H9 (cell line): ENCODE measurements around the gene DMPK. TPM values are rescaled to one million over a fixed set of nuclear protein-coding genes. Genes with fewer than 3 reads are reported as not detected.

Experiments used
- DNase-seq: peaks from one replicate; pipeline ENCODE4 v3.0.0-alpha.2; 2017
- H2AFZ ChIP-seq: one replicate; pipeline ENCODE4 v1.6.1; 2013; ENCODE audit warnings: mild to moderate bottlenecking, low read length, control low read depth, moderate library complexity
- H2AK5ac ChIP-seq: 2 replicates; pipeline ENCODE4 v1.6.1; 2013; ENCODE audit warnings: low read length, control low read depth, mixed read lengths; ENCODE audit not compliant: insufficient read length
- H2BK120ac ChIP-seq: one replicate; pipeline ENCODE4 v1.6.1; 2013; ENCODE audit warnings: low read depth, mild to moderate bottlenecking, low read length, control low read depth, inconsistent platforms; ENCODE audit not compliant: poor library complexity, severe bottlenecking
- H2BK12ac ChIP-seq: 2 replicates; pipeline ENCODE4 v1.6.1; 2013; ENCODE audit warnings: low read length, control low read depth, mixed read lengths, low read depth; ENCODE audit not compliant: insufficient read length
- H2BK15ac ChIP-seq: 2 replicates; pipeline ENCODE4 v1.6.1; 2013; ENCODE audit warnings: low read depth, low read length, control low read depth
- H2BK20ac ChIP-seq: one replicate; pipeline ENCODE4 v1.6.1; 2013; ENCODE audit warnings: low read depth, mild to moderate bottlenecking, low read length, control low read depth, inconsistent platforms; ENCODE audit not compliant: poor library complexity, severe bottlenecking
- H2BK5ac ChIP-seq: 2 replicates; pipeline ENCODE4 v1.6.1; 2013; ENCODE audit warnings: low read length, control low read depth, mixed read lengths; ENCODE audit not compliant: insufficient read length
- H3K14ac ChIP-seq: 2 replicates; pipeline ENCODE4 v1.6.1; 2013; ENCODE audit warnings: low read length, control low read depth; ENCODE audit not compliant: insufficient read depth
- H3K18ac ChIP-seq: 2 replicates; pipeline ENCODE4 v1.6.1; 2013; ENCODE audit warnings: low read depth, mild to moderate bottlenecking, mixed read lengths, low read length, control low read depth; ENCODE audit not compliant: insufficient read length
- H3K23ac ChIP-seq: 2 replicates; pipeline ENCODE4 v1.6.1; 2013; ENCODE audit warnings: low read length, control low read depth, mixed read lengths, low read depth; ENCODE audit not compliant: insufficient read length
- H3K23me2 ChIP-seq: 2 replicates; pipeline ENCODE4 v1.6.1; 2013; ENCODE audit warnings: low read depth, mild to moderate bottlenecking, mixed read lengths, low read length, control low read depth; ENCODE audit not compliant: insufficient read length, poor library complexity, severe bottlenecking
- H3K27ac ChIP-seq: 2 replicates; pipeline ENCODE4 v1.5.1; 2013; ENCODE audit warnings: low read length, control low read depth, mixed read lengths, low read depth; ENCODE audit not compliant: insufficient read length
- H3K27me3 ChIP-seq: 2 replicates; pipeline ENCODE4 v1.6.1; 2013; ENCODE audit warnings: low read length, control low read depth, inconsistent platforms; ENCODE audit not compliant: insufficient read depth
- H3K4ac ChIP-seq: 2 replicates; pipeline ENCODE4 v1.6.1; 2013; ENCODE audit warnings: low read depth, mild to moderate bottlenecking, control low read depth, inconsistent platforms, low read length, moderate library complexity
- H3K4me1 ChIP-seq: 2 replicates; pipeline ENCODE4 v1.6.1; 2013; ENCODE audit warnings: low read length, control low read depth, inconsistent platforms; ENCODE audit not compliant: insufficient read depth
- H3K4me2 ChIP-seq: 2 replicates; pipeline ENCODE4 v1.6.1; 2013; ENCODE audit warnings: low read length, control low read depth, mixed read lengths; ENCODE audit not compliant: insufficient read length, insufficient read depth
- H3K56ac ChIP-seq: 2 replicates; pipeline ENCODE4 v1.6.1; 2013; ENCODE audit warnings: low read depth, mild to moderate bottlenecking, mixed read lengths, low read length, control low read depth; ENCODE audit not compliant: insufficient read length
- H3K79me1 ChIP-seq: 2 replicates; pipeline ENCODE4 v1.6.1; 2013; ENCODE audit warnings: low read depth, mild to moderate bottlenecking, moderate library complexity, low read length, control low read depth, inconsistent platforms; ENCODE audit not compliant: insufficient read depth, poor library complexity, severe bottlenecking
- H3K79me2 ChIP-seq: 2 replicates; pipeline ENCODE4 v1.6.1; 2013; ENCODE audit warnings: low read length, control low read depth, inconsistent platforms; ENCODE audit not compliant: insufficient read depth
- H3K9ac ChIP-seq: 2 replicates; pipeline ENCODE4 v1.6.1; 2013; ENCODE audit warnings: low read length, control low read depth, mixed read lengths; ENCODE audit not compliant: insufficient read length; ENCODE audit errors: extremely low read depth
- H3K9me3 ChIP-seq: one replicate; pipeline ENCODE4 v1.6.1; 2013; ENCODE audit warnings: low read depth, low read length, inconsistent platforms; ENCODE audit not compliant: control insufficient read depth
- H3T11ph ChIP-seq: one replicate; pipeline ENCODE4 v1.6.1; 2013; ENCODE audit warnings: mild to moderate bottlenecking, low read length, control low read depth, inconsistent platforms
- H4K20me1 ChIP-seq: one replicate; pipeline ENCODE4 v1.6.1; 2013; ENCODE audit not compliant: control insufficient read depth, insufficient read length, insufficient read depth
- H4K5ac ChIP-seq: 2 replicates; pipeline ENCODE4 v1.6.1; 2013; ENCODE audit warnings: low read depth, mild to moderate bottlenecking, mixed read lengths, low read length, control low read depth; ENCODE audit not compliant: insufficient read length
- H4K8ac ChIP-seq: replicated peaks from 2 replicates; pipeline ENCODE4 v1.6.1; 2013; ENCODE audit warnings: low read length, control low read depth, mixed read lengths, low read depth; ENCODE audit not compliant: insufficient read length
- H4K91ac ChIP-seq: 2 replicates; pipeline ENCODE4 v1.6.1; 2013; ENCODE audit warnings: low read depth, mild to moderate bottlenecking, moderate library complexity, mixed read lengths, low read length, control low read depth; ENCODE audit not compliant: insufficient read length
- H3K27ac Mint-ChIP-seq, 3 experiments: 2 replicates in 2 of 3; 3 replicates in 1 of 3; pipeline ENCODE4 v1.8.0; 2020 to 2021; ENCODE audit warnings: mixed read lengths in 3 of 3, mild to moderate bottlenecking in 1 of 3, moderate library complexity in 1 of 3
- H3K27me3 Mint-ChIP-seq: 2 replicates; pipeline ENCODE4 v1.8.0; 2021; ENCODE audit warnings: low read depth, mild to moderate bottlenecking, moderate library complexity, mixed read lengths
- H3K36me3 Mint-ChIP-seq, 3 experiments: 2 replicates in 2 of 3; 3 replicates in 1 of 3; pipeline ENCODE4 v1.8.0; 2020 to 2021; ENCODE audit warnings: low read depth in 3 of 3, mixed read lengths in 3 of 3; ENCODE audit not compliant: insufficient read depth in 1 of 3
- H3K4me1 Mint-ChIP-seq, 2 experiments: 2 replicates each; pipeline ENCODE4 v1.8.0; 2020; ENCODE audit warnings: mixed read lengths in 2 of 2
- H3K4me3 Mint-ChIP-seq, 2 experiments: 2 replicates in 1 of 2; 3 replicates in 1 of 2; pipeline ENCODE4 v1.8.0; 2020 to 2021; ENCODE audit warnings: mild to moderate bottlenecking in 2 of 2, mixed read lengths in 2 of 2, moderate library complexity in 1 of 2
- H3K9me3 Mint-ChIP-seq, 2 experiments: 2 replicates in 1 of 2; 3 replicates in 1 of 2; pipeline ENCODE4 v1.8.0; 2020; ENCODE audit warnings: mild to moderate bottlenecking in 2 of 2, mixed read lengths in 2 of 2, moderate library complexity in 1 of 2
- WGBS: extraction: QIAGEN DNeasy Blood & Tissue Kit; methylation state at CpG from one replicate; pipeline ENCODE4 v1.1.7; 2013; ENCODE audit warnings: missing lambda C conversion rate, low lambda C conversion rate, mixed read lengths; ENCODE audit not compliant: insufficient read length; ENCODE audit errors: extremely low coverage; 5-methylcytosine and 5-hydroxymethylcytosine counted together
- total RNA-seq: library from RNA; stranded (reverse); gene quantifications from 2 replicates; pipeline ENCODE4 v1.2.1, GENCODE V29; 2021
- TF ChIP-seq, protein P1 (sequence below): fragments of 200-600 bp; sonication (generic); conservative IDR thresholded peaks from 3 replicates; pipeline ENCODE4 v1.8.0; 2021; ENCODE audit warnings: antibody characterized with exemption, mild to moderate bottlenecking

DMPK gene
- total RNA-seq, 1 experiment from 2014 or later: 67.4 TPM

DNA sequence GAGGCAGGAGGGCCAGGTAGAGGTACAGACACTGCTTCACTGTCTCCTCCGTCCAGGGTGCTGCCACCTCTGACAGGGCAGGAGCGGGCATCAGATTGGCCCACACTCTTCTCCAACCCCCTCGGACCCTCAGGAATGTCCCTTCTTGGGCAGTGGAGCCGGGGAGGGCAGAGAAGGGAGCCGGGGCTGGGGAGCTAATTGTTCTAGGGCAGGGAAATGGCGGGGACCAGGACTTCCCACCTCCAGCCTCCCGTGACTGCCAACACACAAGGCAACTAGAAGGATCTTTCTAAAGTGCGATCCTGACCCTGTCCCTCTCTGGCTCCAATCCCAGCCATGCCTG, 42.9 kb upstream of the DMPK start:
- no CpG with 5 or more reads among the region's 8 CpGs for WGBS
- no peak overlapping the region for H3K9ac ChIP-seq
- no peaks in the 10 kb centered on the region for H3K23me2 ChIP-seq
- H2BK20ac ChIP-seq: no peak overlapping the region
- peaks cover 58 to 97% (median 93%) of the 10 kb centered on the region in 3 experiments for H3K36me3 Mint-ChIP-seq
- H4K5ac ChIP-seq: no peak overlapping the region
- H3K23ac ChIP-seq: no peak overlapping the region
- H2AFZ ChIP-seq: no peak overlapping the region
- no peaks in the 10 kb centered on the region for H4K20me1 ChIP-seq
- no peak overlapping the region for H3K56ac ChIP-seq
- H4K8ac ChIP-seq: no peak overlapping the region
- H2BK12ac ChIP-seq: no peak overlapping the region
- no peaks in the 10 kb centered on the region for H3K27me3 ChIP-seq
- H3K4ac ChIP-seq: no peak overlapping the region
- H2AK5ac ChIP-seq: no peak overlapping the region
- TF ChIP-seq, protein P1, sequence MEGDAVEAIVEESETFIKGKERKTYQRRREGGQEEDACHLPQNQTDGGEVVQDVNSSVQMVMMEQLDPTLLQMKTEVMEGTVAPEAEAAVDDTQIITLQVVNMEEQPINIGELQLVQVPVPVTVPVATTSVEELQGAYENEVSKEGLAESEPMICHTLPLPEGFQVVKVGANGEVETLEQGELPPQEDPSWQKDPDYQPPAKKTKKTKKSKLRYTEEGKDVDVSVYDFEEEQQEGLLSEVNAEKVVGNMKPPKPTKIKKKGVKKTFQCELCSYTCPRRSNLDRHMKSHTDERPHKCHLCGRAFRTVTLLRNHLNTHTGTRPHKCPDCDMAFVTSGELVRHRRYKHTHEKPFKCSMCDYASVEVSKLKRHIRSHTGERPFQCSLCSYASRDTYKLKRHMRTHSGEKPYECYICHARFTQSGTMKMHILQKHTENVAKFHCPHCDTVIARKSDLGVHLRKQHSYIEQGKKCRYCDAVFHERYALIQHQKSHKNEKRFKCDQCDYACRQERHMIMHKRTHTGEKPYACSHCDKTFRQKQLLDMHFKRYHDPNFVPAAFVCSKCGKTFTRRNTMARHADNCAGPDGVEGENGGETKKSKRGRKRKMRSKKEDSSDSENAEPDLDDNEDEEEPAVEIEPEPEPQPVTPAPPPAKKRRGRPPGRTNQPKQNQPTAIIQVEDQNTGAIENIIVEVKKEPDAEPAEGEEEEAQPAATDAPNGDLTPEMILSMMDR: no peak
- H3K9me3 ChIP-seq: no peaks in the 10 kb centered on the region
- no peak for DNase-seq
- no peak overlapping the region for H3K14ac ChIP-seq
- H3K4me1 Mint-ChIP-seq: peaks cover 0 to 4% of the 10 kb centered on the region in 2 experiments; a peak in 3 of 4 replicates
- H3T11ph ChIP-seq: no peak overlapping the region
- no peak overlapping the region; a peak in 1 of 7 replicates for H3K27ac Mint-ChIP-seq
- no peak overlapping the region for H2BK5ac ChIP-seq
- H3K4me1 ChIP-seq: no peaks in the 10 kb centered on the region
- H3K4me3 Mint-ChIP-seq: no peak overlapping the region
- no peak overlapping the region for H4K91ac ChIP-seq
- no peak overlapping the region for H3K4me2 ChIP-seq
- H3K18ac ChIP-seq: no peak overlapping the region
- H2BK15ac ChIP-seq: no peak overlapping the region
- no peak overlapping the region for H2BK120ac ChIP-seq
- no peaks in the 10 kb centered on the region for H3K27me3 Mint-ChIP-seq
- H3K9me3 Mint-ChIP-seq: no peaks in the 10 kb centered on the region
- H3K27ac ChIP-seq: no peak overlapping the region
- H3K79me2 ChIP-seq: no peaks in the 10 kb centered on the region
- H3K79me1 ChIP-seq: no peaks in the 10 kb centered on the region
